Uterus (tissue), 2 donors: ENCODE data around the gene NPC1L1.

Experiments
- POLR2A ChIP-seq, 2 donors: fragments of 450-650 bp; IDR thresholded peaks; one replicate each; pipeline ENCODE4 v1.6.1; 2016; ENCODE audit warnings: antibody characterized with exemption in 2 of 2, mild to moderate bottlenecking in 1 of 2, moderate library complexity in 1 of 2
- TF ChIP-seq, protein P1 (sequence below), 4 experiments: fragments of 200-600 bp in 2 of 4; fragments of 450-650 bp in 2 of 4; sonication (generic) in 2 of 4; IDR thresholded peaks; one replicate each; pipeline ENCODE4 v1.5.1; 2016 to 2019; ENCODE audit warnings: antibody characterized with exemption in 4 of 4, mild to moderate bottlenecking in 2 of 4, moderate library complexity in 1 of 4

- TF ChIP-seq, protein P1, sequence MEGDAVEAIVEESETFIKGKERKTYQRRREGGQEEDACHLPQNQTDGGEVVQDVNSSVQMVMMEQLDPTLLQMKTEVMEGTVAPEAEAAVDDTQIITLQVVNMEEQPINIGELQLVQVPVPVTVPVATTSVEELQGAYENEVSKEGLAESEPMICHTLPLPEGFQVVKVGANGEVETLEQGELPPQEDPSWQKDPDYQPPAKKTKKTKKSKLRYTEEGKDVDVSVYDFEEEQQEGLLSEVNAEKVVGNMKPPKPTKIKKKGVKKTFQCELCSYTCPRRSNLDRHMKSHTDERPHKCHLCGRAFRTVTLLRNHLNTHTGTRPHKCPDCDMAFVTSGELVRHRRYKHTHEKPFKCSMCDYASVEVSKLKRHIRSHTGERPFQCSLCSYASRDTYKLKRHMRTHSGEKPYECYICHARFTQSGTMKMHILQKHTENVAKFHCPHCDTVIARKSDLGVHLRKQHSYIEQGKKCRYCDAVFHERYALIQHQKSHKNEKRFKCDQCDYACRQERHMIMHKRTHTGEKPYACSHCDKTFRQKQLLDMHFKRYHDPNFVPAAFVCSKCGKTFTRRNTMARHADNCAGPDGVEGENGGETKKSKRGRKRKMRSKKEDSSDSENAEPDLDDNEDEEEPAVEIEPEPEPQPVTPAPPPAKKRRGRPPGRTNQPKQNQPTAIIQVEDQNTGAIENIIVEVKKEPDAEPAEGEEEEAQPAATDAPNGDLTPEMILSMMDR (IDR thresholded peaks at IDR 0.05) = no peak
- TF ChIP-seq POLR2A (IDR thresholded peaks at IDR 0.05) = no peak
Measured at GRCh38 chr7:44531421-44532380, 9.4 kb downstream of the NPC1L1 start.
